ENCODE measurements around the gene GABBR2. TPM values are rescaled to one million over a fixed set of nuclear protein-coding genes. Genes with fewer than 3 reads are reported as not detected.

The GABBR2 gene
- total RNA-seq, 1 donor from 2014 or later, result 0.75 TPM

DNA sequence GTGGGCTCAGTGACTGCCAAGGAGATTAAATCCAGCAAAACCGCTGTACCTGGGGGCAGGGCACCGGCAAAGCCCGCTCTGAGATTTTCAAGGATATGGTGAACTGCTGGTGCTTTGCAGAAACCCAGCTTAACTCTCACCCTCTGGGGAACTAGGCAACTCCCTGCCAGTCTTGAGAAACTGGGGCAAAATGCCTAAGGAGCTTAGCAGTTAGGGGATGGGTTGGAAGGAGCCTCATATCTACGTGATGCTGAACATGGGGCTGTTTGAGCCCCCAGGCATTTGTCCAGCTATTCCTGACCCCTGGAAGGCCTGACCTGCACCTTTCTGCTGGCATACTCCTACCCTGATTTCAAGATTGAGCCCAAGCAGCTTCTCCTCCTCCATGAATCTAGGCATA is 344.6 kb downstream of the GABBR2 start:
- H3K4me3 ChIP-seq (ENCODE audit: low read depth, low read length), result no peak overlapping the region
- TF ChIP-seq, protein P1, sequence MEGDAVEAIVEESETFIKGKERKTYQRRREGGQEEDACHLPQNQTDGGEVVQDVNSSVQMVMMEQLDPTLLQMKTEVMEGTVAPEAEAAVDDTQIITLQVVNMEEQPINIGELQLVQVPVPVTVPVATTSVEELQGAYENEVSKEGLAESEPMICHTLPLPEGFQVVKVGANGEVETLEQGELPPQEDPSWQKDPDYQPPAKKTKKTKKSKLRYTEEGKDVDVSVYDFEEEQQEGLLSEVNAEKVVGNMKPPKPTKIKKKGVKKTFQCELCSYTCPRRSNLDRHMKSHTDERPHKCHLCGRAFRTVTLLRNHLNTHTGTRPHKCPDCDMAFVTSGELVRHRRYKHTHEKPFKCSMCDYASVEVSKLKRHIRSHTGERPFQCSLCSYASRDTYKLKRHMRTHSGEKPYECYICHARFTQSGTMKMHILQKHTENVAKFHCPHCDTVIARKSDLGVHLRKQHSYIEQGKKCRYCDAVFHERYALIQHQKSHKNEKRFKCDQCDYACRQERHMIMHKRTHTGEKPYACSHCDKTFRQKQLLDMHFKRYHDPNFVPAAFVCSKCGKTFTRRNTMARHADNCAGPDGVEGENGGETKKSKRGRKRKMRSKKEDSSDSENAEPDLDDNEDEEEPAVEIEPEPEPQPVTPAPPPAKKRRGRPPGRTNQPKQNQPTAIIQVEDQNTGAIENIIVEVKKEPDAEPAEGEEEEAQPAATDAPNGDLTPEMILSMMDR (conservative IDR thresholded peaks at IDR 0.05; ENCODE audit: low read depth, low read length), result no peak
- no peak for DNase-seq (ENCODE audit: low read depth)

- TF ChIP-seq, protein P1 (conservative IDR thresholded peaks at IDR 0.05; ENCODE audit: low read depth, low read length), result no peak
- H3K4me3 ChIP-seq (ENCODE audit: low read depth, low read length), result no peak overlapping the region
- DNase-seq (ENCODE audit: low read depth), result no peak
These were observed 345.1 kb downstream of the GABBR2 start for GRCh38 chr9:98363644-98364043.

- H3K4me3 ChIP-seq (ENCODE audit: low read depth, low read length), result no peak overlapping the region
- DNase-seq (ENCODE audit: low read depth), result no peak
- TF ChIP-seq, protein P1 (conservative IDR thresholded peaks at IDR 0.05; ENCODE audit: low read depth, low read length), result no peak
These were observed 346.0 kb downstream of the GABBR2 start for GRCh38 chr9:98362624-98363252.

- H3K4me3 ChIP-seq (ENCODE audit: low read depth, low read length), result no peak overlapping the region
- TF ChIP-seq, protein P1 (conservative IDR thresholded peaks at IDR 0.05; ENCODE audit: low read depth, low read length), result no peak
- DNase-seq (ENCODE audit: low read depth), result no peak
These were observed 347.1 kb downstream of the GABBR2 start for GRCh38 chr9:98361645-98362044.

DNA sequence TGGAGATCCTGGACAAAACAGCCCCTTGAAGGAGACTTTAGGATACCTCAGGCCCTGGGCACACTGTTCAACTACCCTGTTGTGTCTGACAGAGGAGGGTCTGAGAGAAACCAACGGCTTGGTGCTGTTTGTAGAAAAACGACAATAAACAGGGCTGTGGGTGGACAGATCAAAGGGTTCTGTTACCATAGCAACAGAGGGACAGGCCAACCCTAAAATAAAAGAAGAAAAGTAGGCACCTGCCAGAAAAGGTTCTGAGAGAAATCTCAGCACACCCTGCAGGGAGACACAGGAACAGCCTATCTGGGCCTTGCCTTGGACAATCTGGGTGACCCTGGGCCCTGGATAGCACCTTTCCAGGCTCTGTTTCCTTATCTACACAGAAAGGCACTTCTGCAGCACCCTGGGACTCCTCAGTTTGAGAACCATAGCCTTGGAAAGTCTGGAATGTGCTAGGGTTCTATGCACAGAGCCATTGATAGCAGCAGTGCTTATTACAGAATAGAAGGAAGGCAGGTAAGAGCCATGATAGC is 348.5 kb downstream of the GABBR2 start:
- no peak overlapping the region for H3K4me3 ChIP-seq (ENCODE audit: low read depth, low read length)
- TF ChIP-seq, protein P1 (conservative IDR thresholded peaks at IDR 0.05; ENCODE audit: low read depth, low read length), result no peak
- no peak for DNase-seq (ENCODE audit: low read depth)

DNA sequence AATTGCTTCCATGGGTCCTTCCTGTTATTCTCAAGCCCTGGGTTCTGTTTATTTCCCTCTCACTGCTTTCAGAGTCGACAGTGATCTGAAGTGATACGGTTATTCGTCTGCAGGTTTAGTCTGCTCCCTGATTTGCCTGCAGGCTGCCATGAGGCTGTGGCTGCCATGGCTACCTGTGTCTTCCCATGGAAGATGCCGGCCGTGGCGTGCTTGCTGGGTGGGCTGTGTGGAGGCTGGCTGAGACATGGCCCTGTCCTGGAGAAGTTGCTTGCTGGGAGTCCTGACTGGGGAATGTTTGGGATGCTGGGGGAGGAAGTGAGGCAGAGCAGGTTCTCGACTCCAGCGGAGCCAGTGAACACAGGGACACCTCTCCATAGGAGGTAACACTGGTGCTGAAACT is 349.2 kb downstream of the GABBR2 start:
- DNase-seq (ENCODE audit: low read depth), result no peak
- no peak overlapping the region for H3K4me3 ChIP-seq (ENCODE audit: low read depth, low read length)
- TF ChIP-seq, protein P1 (conservative IDR thresholded peaks at IDR 0.05; ENCODE audit: low read depth, low read length), result no peak
